Activated naive CD8-positive, alpha-beta T cell treated with anti-CD3 and anti-CD28 coated beads, Interleukin-2, amount 10 ng/mL, durations not matched to agents 7 days and 5 days (primary cell): Measurements from ENCODE around the gene GPR161. TPM values are rescaled to one million over a fixed set of nuclear protein-coding genes. Genes with fewer than 3 reads are reported as not detected.

ENCODE experiments used
- ATAC-seq: fragments of 150-1000 bp; cut with Tn5 transposase; one replicate; pipeline ENCODE4 v1.10.0; 2021; ENCODE audit warnings: low read depth, moderate library complexity
- POLR2A ChIA-PET: fragments of 350-600 bp; sonication (Branson Sonifier 250); formaldehyde crosslinking; loops from one replicate; lab custom pipeline; 2021; ENCODE audit warnings: antibody characterized with exemption; lab: Charles Lee
- DNase-seq: peaks from one replicate; pipeline ENCODE4 v3.0.0; 2021
- H3K27ac Mint-ChIP-seq: one replicate; pipeline ENCODE4 v1.8.0; 2022; ENCODE audit warnings: mild to moderate bottlenecking, mixed read lengths
- H3K27me3 Mint-ChIP-seq: one replicate; pipeline ENCODE4 v1.8.0; 2022; ENCODE audit warnings: mild to moderate bottlenecking, moderate library complexity, mixed read lengths
- H3K36me3 Mint-ChIP-seq: one replicate; pipeline ENCODE4 v1.8.0; 2021; ENCODE audit warnings: mild to moderate bottlenecking, mixed read lengths
- H3K4me1 Mint-ChIP-seq: one replicate; pipeline ENCODE4 v1.8.0; 2021; ENCODE audit warnings: mixed read lengths
- H3K4me3 Mint-ChIP-seq: one replicate; pipeline ENCODE4 v1.8.0; 2022; ENCODE audit warnings: mild to moderate bottlenecking, moderate library complexity, mixed read lengths
- H3K9me3 Mint-ChIP-seq: one replicate; pipeline ENCODE4 v1.8.0; 2021; ENCODE audit warnings: mixed read lengths
- total RNA-seq, 2 experiments: library from RNA; stranded (reverse); gene quantifications; one replicate each; pipeline ENCODE4 v1.2.3, GENCODE V29; 2021

GPR161 gene
- total RNA-seq, 2 experiments from 2014 or later, result 0.20 TPM; not detected in 1

GRCh38 chr1:168095476-168095875, 41.3 kb downstream of the GPR161 start:
- H3K36me3 Mint-ChIP-seq, result no peaks in the 10 kb centered on the region
- H3K9me3 Mint-ChIP-seq, result no peaks in the 10 kb centered on the region
- no peak for ATAC-seq
- H3K4me1 Mint-ChIP-seq, result no peaks in the 10 kb centered on the region
- no peak overlapping the region for H3K4me3 Mint-ChIP-seq
- no peak overlapping the region for H3K27ac Mint-ChIP-seq
- POLR2A ChIA-PET, result interaction anchor here (0.6 kb wide), 1 partner anchor 18 kb away, joined by 4 read pairs; no protein-coding TSS in a partner anchor
- H3K27me3 Mint-ChIP-seq, result peaks cover 5% of the 10 kb centered on the region
- DNase-seq, result no peak

DNA sequence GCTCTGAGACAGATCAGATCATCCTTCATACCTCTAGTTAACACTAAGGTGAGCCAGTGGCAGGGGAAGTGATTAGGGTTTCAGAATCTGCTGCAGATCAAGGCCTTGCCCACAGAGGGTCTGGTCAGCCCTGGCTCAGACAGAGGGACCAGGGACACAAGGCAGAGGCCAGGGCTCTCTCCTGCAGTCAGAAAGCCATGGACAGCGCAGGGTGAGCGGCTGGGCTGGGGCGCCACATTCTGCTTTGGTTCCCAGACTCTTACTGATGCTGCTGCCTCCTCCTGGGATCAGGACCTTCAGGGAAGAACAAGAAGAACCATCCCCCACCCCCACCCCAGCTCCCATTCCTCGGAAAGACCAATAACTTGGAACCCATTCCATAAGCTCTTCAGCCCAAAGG, 43.1 kb downstream of the GPR161 start:
- Mint-ChIP-seq H3K4me1 (no peaks in the 10 kb centered on the region), H3K27ac (no peak overlapping the region), H3K4me3 (no peak overlapping the region), H3K9me3 (no peaks in the 10 kb centered on the region), H3K36me3 (no peaks in the 10 kb centered on the region), H3K27me3 (peaks cover 5% of the 10 kb centered on the region)
- no peak for ATAC-seq
- POLR2A ChIA-PET, result no interaction called here
- no peak for DNase-seq

- H3K27me3 Mint-ChIP-seq, result peaks cover 5% of the 10 kb centered on the region
- POLR2A ChIA-PET, result no interaction called here
- H3K9me3 Mint-ChIP-seq, result no peaks in the 10 kb centered on the region
- no peak overlapping the region for H3K27ac Mint-ChIP-seq
- ATAC-seq, result no peak
- H3K4me1 Mint-ChIP-seq, result no peaks in the 10 kb centered on the region
- H3K4me3 Mint-ChIP-seq, result no peak overlapping the region
- DNase-seq, result no peak
- H3K36me3 Mint-ChIP-seq, result no peaks in the 10 kb centered on the region
Observed at GRCh38 chr1:168092566-168093355, 44.0 kb downstream of the GPR161 start.

DNA sequence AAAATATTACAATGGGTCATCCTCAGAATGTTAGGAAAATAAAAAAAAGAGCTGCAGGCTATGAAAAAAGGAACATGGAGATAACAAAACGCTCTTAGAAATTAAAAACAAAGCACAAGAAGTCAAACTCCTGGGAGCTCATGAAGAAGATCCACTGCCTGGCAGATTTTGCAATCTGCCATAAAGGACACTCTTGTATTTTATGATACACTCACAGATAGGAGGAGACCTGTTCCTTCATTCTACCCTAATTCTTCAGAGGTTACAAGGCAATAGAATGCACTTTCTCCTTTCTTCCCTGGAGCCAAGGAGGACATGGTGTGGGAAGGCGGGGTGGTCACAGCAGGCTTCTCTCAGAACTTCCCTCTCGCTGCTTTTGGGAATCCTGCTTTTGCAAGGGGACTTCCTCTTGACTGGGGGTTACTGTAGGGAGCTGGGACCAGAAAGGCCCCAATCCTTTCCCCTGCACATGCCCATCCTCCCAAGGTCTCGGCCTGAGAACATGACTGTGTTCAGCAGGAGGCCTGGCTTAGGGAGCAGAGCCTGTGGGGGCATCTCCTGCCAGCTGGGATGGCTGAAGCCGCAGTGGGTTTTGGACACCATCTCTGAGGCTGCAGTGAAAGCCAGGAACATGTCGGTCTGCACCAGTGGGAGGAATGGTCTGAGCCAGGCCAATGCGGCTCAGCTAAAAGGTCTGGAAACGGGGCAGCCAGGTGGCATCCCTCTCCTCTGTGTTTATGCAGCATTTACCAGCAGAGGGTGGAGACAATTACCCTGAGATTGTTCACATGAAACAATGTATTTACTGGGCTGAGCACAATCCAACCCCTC, 44.8 kb downstream of the GPR161 start:
- H3K9me3 Mint-ChIP-seq, result no peaks in the 10 kb centered on the region
- no peak overlapping the region for H3K4me3 Mint-ChIP-seq
- no peaks in the 10 kb centered on the region for H3K4me1 Mint-ChIP-seq
- POLR2A ChIA-PET, result no interaction called here
- H3K27me3 Mint-ChIP-seq, result peaks cover 5% of the 10 kb centered on the region
- no peak overlapping the region for H3K27ac Mint-ChIP-seq
- H3K36me3 Mint-ChIP-seq, result no peaks in the 10 kb centered on the region
- ATAC-seq (no peak), DNase-seq (no peak)

DNA sequence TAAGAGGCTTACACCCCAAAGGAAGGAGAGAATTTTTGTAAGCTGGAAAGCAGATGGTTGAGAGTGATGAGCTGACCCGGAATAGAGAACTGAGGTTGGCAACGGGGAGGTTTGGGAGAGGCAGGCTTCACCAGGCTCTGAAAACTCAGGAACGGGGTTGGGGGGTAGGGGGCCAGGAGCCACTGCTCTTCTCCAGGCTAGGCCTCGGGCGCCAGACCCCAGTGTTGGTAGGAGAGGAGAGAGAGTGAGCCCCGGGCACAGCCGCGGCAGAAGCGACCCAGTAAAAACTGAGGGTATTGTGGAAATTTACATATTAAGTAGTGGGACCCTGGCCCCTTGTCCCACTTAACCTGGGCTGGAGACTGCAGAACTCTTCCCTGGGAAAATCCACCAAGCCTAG, 45.7 kb downstream of the GPR161 start:
- peaks cover 7% of the 10 kb centered on the region for H3K27me3 Mint-ChIP-seq
- H3K4me3 Mint-ChIP-seq, result no peak overlapping the region
- H3K36me3 Mint-ChIP-seq, result no peaks in the 10 kb centered on the region
- no peak for DNase-seq
- no peaks in the 10 kb centered on the region for H3K4me1 Mint-ChIP-seq
- H3K27ac Mint-ChIP-seq, result no peak overlapping the region
- no peaks in the 10 kb centered on the region for H3K9me3 Mint-ChIP-seq
- no peak for ATAC-seq
- POLR2A ChIA-PET, result no interaction called here

- POLR2A ChIA-PET, result no interaction called here
- DNase-seq, result no peak
- Mint-ChIP-seq H3K27ac (no peak overlapping the region), H3K36me3 (no peaks in the 10 kb centered on the region), H3K9me3 (no peaks in the 10 kb centered on the region), H3K4me1 (no peaks in the 10 kb centered on the region), H3K27me3 (peaks cover 7% of the 10 kb centered on the region), H3K4me3 (no peak overlapping the region)
- ATAC-seq, result no peak
Observed at GRCh38 chr1:168090395-168090794, 46.3 kb downstream of the GPR161 start.

DNA sequence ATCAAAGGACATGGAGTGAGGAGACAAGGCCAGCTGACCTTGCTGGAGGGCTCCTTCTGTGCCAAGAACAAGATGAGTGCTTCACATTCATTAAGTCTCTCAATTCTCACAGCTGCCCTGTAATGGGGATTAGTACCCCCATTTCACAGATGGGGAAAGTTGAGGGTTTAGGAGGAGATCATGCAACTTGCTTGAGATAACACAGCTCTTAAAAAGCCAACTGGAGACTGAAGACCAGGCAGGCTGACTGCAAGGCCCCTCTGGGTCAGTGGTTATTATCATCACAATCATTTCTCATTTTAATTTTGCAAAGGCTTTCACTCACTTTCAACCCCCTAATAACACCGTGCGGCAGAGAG, 46.8 kb downstream of the GPR161 start:
- POLR2A ChIA-PET, result no interaction called here
- Mint-ChIP-seq H3K4me3 (no peak overlapping the region), H3K27me3 (peaks cover 7% of the 10 kb centered on the region), H3K4me1 (no peaks in the 10 kb centered on the region), H3K9me3 (no peaks in the 10 kb centered on the region), H3K36me3 (no peaks in the 10 kb centered on the region), H3K27ac (no peak overlapping the region)
- DNase-seq, result no peak
- no peak for ATAC-seq

DNA sequence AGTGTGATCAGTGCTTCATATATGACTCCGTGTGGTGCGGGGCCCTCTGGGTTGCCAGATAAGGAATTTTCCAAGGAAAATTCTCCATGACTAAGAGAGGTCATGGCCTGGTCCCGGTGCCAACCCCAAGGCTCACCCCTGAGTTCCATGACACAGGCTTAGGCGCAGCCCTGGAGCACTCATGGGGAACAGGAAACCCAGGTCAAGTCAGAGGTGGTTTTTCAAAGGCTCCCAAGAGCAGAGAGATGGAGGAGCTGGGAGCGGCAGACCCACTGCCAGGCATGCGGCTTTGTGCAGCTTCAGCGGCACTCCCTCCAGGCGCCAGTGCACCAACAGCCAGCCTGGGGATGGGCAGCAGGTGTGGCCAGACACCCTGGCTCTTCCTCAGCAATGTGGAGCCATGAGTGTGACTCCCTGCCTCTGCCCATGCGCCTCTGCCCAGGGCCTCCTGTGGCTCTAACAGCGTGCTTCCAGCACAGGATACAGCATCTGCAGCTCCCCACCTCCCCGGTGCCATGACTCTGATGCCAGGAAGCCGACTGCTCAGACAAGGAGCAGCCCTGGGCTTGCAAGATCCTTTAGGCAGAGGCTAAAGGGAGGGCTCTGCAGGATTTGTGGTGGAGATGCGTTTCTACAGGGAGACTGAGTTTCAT, 47.3 kb downstream of the GPR161 start:
- Mint-ChIP-seq H3K27me3 (peaks cover 7% of the 10 kb centered on the region), H3K36me3 (no peaks in the 10 kb centered on the region), H3K4me1 (peaks cover 3% of the 10 kb centered on the region), H3K9me3 (no peaks in the 10 kb centered on the region), H3K27ac (no peak overlapping the region), H3K4me3 (no peak overlapping the region)
- DNase-seq (no peak), ATAC-seq (no peak)
- POLR2A ChIA-PET, result no interaction called here

- Mint-ChIP-seq H3K27me3 (peaks cover 5% of the 10 kb centered on the region), H3K4me3 (no peak overlapping the region), H3K9me3 (no peaks in the 10 kb centered on the region), H3K36me3 (no peaks in the 10 kb centered on the region), H3K4me1 (peaks cover 3% of the 10 kb centered on the region), H3K27ac (no peak overlapping the region)
- POLR2A ChIA-PET, result no interaction called here
- DNase-seq (no peak), ATAC-seq (no peak)
Observed at GRCh38 chr1:168088511-168089325, 48.0 kb downstream of the GPR161 start.

DNA sequence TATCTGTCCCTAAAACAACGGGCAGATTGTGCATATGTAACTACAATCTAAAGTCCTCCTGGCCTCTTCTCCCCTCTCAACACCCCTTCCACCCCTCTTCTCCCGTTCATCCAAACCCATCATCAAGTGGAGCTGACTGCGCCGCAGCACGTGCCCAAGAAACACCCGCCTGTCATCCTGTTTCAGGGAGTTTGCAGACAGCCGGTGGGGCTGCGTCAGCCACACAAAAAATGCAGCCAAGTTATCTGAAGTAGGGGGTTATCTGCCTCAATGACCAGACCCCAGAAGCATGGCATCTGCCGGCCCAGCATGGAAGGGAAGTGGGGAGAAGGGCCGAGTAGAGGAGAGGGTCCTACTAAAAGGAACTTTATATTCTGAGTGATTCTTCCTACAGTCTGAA, 49.0 kb downstream of the GPR161 start:
- no peaks in the 10 kb centered on the region for H3K36me3 Mint-ChIP-seq
- no peak for DNase-seq
- H3K27ac Mint-ChIP-seq, result no peak overlapping the region
- H3K4me1 Mint-ChIP-seq, result peaks cover 7% of the 10 kb centered on the region
- POLR2A ChIA-PET, result no interaction called here
- H3K4me3 Mint-ChIP-seq, result no peak overlapping the region
- H3K27me3 Mint-ChIP-seq, result peaks cover 5% of the 10 kb centered on the region
- H3K9me3 Mint-ChIP-seq, result no peaks in the 10 kb centered on the region
- ATAC-seq, result no peak

DNA sequence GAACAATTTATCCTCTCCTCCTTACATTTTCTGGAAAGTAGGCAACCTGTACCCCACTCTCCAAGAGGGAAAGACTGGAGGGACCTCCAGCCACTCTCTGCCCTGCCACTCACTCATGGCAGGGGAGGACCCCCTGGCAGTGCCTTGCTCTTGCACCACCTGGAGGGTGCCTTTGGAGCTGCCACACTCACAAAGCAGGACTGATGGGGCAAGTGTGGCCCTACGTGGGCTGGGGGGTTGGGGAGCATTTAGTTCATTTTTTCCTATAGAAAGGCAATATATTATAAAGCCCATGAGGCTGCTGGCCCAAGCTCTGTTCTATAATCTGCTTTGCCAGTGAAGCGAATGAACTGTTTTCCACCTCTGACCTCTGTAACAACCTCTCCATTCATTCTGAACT, 50.3 kb downstream of the GPR161 start:
- no peak for ATAC-seq
- Mint-ChIP-seq H3K4me3 (no peak overlapping the region), H3K9me3 (no peaks in the 10 kb centered on the region), H3K27ac (no peak overlapping the region), H3K4me1 (peaks cover 7% of the 10 kb centered on the region), H3K36me3 (no peaks in the 10 kb centered on the region), H3K27me3 (peaks cover 5% of the 10 kb centered on the region)
- no peak for DNase-seq
- POLR2A ChIA-PET, result interaction anchor here (0.6 kb wide), 1 partner anchor 22 kb away, joined by 3 read pairs; no protein-coding TSS in a partner anchor

- Mint-ChIP-seq H3K9me3 (no peaks in the 10 kb centered on the region), H3K27ac (no peak overlapping the region), H3K36me3 (no peaks in the 10 kb centered on the region), H3K4me1 (peaks cover 7% of the 10 kb centered on the region), H3K27me3 (peaks cover 2% of the 10 kb centered on the region), H3K4me3 (no peak overlapping the region)
- POLR2A ChIA-PET, result interaction anchor here (0.6 to 0.7 kb wide), 2 partner anchors 26 to 154 kb away, joined by 3 read pairs; no protein-coding TSS in a partner anchor
- DNase-seq, result no peak
- ATAC-seq, result no peak
Observed at GRCh38 chr1:168085401-168085872, 51.3 kb downstream of the GPR161 start.
